Measurements from ENCODE around the gene TBC1D22A.

Gene TBC1D22A

DNA sequence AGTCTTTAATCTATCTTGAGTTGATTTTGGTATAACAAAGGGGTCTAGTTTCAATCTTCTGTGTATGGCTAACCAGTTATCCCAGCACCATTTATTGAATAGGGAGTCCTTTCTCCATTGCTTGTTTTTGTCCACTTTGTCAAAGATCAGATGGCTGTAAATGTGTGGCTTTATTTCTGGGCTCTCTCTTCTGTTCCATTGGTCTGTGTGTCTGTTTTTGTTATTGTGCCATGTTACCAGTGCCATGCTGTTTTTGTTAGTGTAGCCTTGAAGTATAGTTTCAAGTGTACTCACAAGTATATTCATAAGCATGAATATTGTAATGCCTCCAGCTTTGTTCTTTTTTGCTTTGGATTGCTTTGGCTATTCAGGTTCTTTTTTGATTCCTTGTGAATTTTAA lies 159.6 kb downstream of the TBC1D22A start:
- no peak overlapping the region for H3K9ac ChIP-seq (ENCODE audit: low read length)
- H4K20me1 ChIP-seq (ENCODE audit: insufficient read depth, low read length) = peaks cover 71% of the 10 kb centered on the region
- H3K36me3 ChIP-seq (replicated peaks; ENCODE audit: low read depth, low read length) = peaks cover 63% of the 10 kb centered on the region
- no peak for TF ChIP-seq EZH2phosphoT487 (IDR thresholded peaks at IDR 0.05; ENCODE audit: low read depth)
- TF ChIP-seq, protein P1, sequence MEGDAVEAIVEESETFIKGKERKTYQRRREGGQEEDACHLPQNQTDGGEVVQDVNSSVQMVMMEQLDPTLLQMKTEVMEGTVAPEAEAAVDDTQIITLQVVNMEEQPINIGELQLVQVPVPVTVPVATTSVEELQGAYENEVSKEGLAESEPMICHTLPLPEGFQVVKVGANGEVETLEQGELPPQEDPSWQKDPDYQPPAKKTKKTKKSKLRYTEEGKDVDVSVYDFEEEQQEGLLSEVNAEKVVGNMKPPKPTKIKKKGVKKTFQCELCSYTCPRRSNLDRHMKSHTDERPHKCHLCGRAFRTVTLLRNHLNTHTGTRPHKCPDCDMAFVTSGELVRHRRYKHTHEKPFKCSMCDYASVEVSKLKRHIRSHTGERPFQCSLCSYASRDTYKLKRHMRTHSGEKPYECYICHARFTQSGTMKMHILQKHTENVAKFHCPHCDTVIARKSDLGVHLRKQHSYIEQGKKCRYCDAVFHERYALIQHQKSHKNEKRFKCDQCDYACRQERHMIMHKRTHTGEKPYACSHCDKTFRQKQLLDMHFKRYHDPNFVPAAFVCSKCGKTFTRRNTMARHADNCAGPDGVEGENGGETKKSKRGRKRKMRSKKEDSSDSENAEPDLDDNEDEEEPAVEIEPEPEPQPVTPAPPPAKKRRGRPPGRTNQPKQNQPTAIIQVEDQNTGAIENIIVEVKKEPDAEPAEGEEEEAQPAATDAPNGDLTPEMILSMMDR (IDR thresholded peaks at IDR 0.05; ENCODE audit: low read depth, low read length) = no peak
- no peaks in the 10 kb centered on the region for H3K4me1 ChIP-seq (ENCODE audit: low read length)
- H3K79me2 ChIP-seq (ENCODE audit: low read length) = no peaks in the 10 kb centered on the region; the same call in 1 of the 2 replicates
- H3K4me3 ChIP-seq (ENCODE audit: low read length) = no peak overlapping the region
- H3K27me3 ChIP-seq (ENCODE audit: low read depth, low read length) = no peaks in the 10 kb centered on the region
- H2AFZ ChIP-seq (ENCODE audit: low read depth, low read length) = no peak overlapping the region
- H3K27ac ChIP-seq (ENCODE audit: low read length) = no peak overlapping the region
- no peaks in the 10 kb centered on the region for H3K9me3 ChIP-seq (ENCODE audit: insufficient read depth, low read length)
- H3K4me2 ChIP-seq (ENCODE audit: low read length) = no peak overlapping the region

DNA sequence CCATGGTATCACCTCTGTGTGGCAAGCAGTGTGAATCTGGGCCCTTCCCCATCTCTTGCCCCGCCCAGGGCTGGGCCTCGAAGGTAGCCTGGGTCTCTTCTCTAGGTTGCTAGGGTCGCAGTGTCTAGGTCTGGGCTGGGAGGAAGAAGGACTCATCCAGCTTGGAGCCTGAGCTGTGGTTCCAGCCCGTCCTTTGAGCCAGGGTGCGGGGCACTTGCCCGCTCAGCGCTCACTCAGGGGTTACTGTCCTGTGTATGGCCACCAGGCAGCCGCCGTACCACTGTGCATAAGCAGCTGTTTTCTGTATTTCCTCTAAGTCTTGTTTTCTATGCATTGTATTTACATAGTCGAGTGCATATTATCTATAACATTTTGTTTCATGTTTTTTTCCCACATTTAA lies 160.9 kb downstream of the TBC1D22A start:
- TF ChIP-seq, protein P1 (IDR thresholded peaks at IDR 0.05; ENCODE audit: low read depth, low read length) = no peak
- no peak for TF ChIP-seq EZH2phosphoT487 (IDR thresholded peaks at IDR 0.05; ENCODE audit: low read depth)
- no peak overlapping the region for H3K9ac ChIP-seq (ENCODE audit: low read length)
- H3K4me2 ChIP-seq (ENCODE audit: low read length) = no peak overlapping the region
- no peak overlapping the region for H2AFZ ChIP-seq (ENCODE audit: low read depth, low read length)
- no peaks in the 10 kb centered on the region for H3K9me3 ChIP-seq (ENCODE audit: insufficient read depth, low read length)
- no peaks in the 10 kb centered on the region for H3K4me1 ChIP-seq (ENCODE audit: low read length)
- H3K4me3 ChIP-seq (ENCODE audit: low read length) = no peak overlapping the region
- H3K27me3 ChIP-seq (ENCODE audit: low read depth, low read length) = no peaks in the 10 kb centered on the region
- H3K36me3 ChIP-seq (replicated peaks; ENCODE audit: low read depth, low read length) = peaks cover 57% of the 10 kb centered on the region
- no peaks in the 10 kb centered on the region; the same call in 1 of the 2 replicates for H3K79me2 ChIP-seq (ENCODE audit: low read length)
- no peak overlapping the region for H3K27ac ChIP-seq (ENCODE audit: low read length)
- peaks cover 71% of the 10 kb centered on the region for H4K20me1 ChIP-seq (ENCODE audit: insufficient read depth, low read length)

DNA sequence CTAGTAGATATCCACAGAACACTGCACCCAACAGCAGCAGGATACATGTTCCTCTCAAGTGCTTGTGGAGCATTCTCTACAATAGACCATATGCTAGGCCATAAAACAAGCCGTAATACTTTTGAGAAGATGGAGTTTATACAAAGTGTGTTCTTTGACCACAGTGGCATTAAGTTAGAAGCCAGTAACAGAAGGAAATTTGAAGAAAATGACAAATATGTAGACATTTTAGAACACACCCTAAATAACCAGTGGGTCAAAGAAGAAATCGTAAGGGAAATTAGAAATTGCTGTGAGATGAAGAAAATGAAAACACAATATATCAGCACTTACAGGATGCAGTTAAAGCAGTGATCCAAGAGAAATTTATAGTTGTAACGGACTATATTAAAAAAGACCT lies 163.4 kb downstream of the TBC1D22A start:
- H3K27me3 ChIP-seq (ENCODE audit: low read depth, low read length) = no peaks in the 10 kb centered on the region
- no peak overlapping the region for H3K4me2 ChIP-seq (ENCODE audit: low read length)
- H2AFZ ChIP-seq (ENCODE audit: low read depth, low read length) = no peak overlapping the region
- H3K27ac ChIP-seq (ENCODE audit: low read length) = no peak overlapping the region
- no peaks in the 10 kb centered on the region for H3K4me1 ChIP-seq (ENCODE audit: low read length)
- no peaks in the 10 kb centered on the region; the same call in 1 of the 2 replicates for H3K79me2 ChIP-seq (ENCODE audit: low read length)
- TF ChIP-seq EZH2phosphoT487 (IDR thresholded peaks at IDR 0.05; ENCODE audit: low read depth) = no peak
- TF ChIP-seq, protein P1 (IDR thresholded peaks at IDR 0.05; ENCODE audit: low read depth, low read length) = no peak
- H3K36me3 ChIP-seq (replicated peaks; ENCODE audit: low read depth, low read length) = peaks cover 53% of the 10 kb centered on the region
- H3K9me3 ChIP-seq (ENCODE audit: insufficient read depth, low read length) = no peaks in the 10 kb centered on the region
- H3K9ac ChIP-seq (ENCODE audit: low read length) = no peak overlapping the region
- H4K20me1 ChIP-seq (ENCODE audit: insufficient read depth, low read length) = peaks cover 74% of the 10 kb centered on the region
- H3K4me3 ChIP-seq (ENCODE audit: low read length) = no peak overlapping the region

DNA sequence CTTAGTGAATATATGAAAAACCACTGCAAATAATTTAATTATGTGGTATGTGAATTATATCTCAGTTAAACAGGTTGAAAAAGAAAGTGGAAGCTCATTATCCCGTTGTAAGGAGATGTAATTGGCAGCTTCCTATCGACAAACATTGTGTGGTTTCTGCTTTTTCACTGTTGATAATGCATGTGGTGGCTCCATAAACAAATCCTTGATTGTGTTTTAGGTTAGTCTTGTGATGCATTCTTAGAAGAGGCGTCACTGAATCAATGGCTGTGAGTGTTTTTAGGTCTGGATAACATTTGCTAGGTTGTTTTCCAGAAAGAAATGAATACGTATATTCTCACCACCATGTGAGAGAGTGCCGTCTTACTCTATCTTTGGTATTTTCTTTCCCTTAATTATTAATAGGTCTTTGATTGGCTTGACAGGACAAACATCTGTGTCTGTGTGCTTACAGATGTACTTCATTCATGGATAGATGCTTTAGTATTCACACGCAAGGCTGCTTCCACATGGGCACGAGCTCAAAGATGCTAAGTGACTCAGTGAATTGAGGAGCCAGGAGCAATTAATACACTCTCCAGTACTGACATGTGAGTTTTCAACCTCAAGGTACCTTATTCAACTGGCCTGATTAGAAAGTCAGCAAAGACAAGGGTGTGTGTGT lies 166.7 kb downstream of the TBC1D22A start:
- Histone ChIP-seq H3K27ac (ENCODE audit: low read length) (no peak overlapping the region), H3K4me1 (ENCODE audit: low read length) (no peaks in the 10 kb centered on the region), H4K20me1 (ENCODE audit: insufficient read depth, low read length) (peaks cover 72% of the 10 kb centered on the region), H3K9me3 (ENCODE audit: insufficient read depth, low read length) (no peaks in the 10 kb centered on the region), H2AFZ (ENCODE audit: low read depth, low read length) (no peak overlapping the region), H3K36me3 (replicated peaks; ENCODE audit: low read depth, low read length) (peaks cover 62% of the 10 kb centered on the region), H3K79me2 (ENCODE audit: low read length) (peaks cover 15% of the 10 kb centered on the region; the same call in 1 of the 2 replicates), H3K9ac (ENCODE audit: low read length) (no peak overlapping the region), H3K4me3 (ENCODE audit: low read length) (no peak overlapping the region), H3K4me2 (ENCODE audit: low read length) (no peak overlapping the region), H3K27me3 (ENCODE audit: low read depth, low read length) (no peaks in the 10 kb centered on the region)
- TF ChIP-seq EZH2phosphoT487 (IDR thresholded peaks at IDR 0.05; ENCODE audit: low read depth) = no peak
- TF ChIP-seq, protein P1 (IDR thresholded peaks at IDR 0.05; ENCODE audit: low read depth, low read length) = no peak

Data from OCI-LY3 (cell line).